ENCODE data around the gene ABHD3.

Gene ABHD3

GRCh38 chr18:21605213-21605612 lies 99.4 kb downstream of the ABHD3 start:
- in situ Hi-C loops (cut with HindIII; ENCODE audit: low pct_unique_long_range_greater_than_20kb, low sequenced_read_pairs): no loop called here
- no peak for TF ChIP-seq JUND (IDR thresholded peaks at IDR 0.05; ENCODE audit: low read depth)
- no peak for DNase-seq (ENCODE audit: low read depth in 1 of 2, low spot score in 1 of 2)

GRCh38 chr18:21604671-21605070 lies 99.9 kb downstream of the ABHD3 start:
- no peak for TF ChIP-seq JUND (IDR thresholded peaks at IDR 0.05; ENCODE audit: low read depth)
- in situ Hi-C loops (cut with HindIII; ENCODE audit: low pct_unique_long_range_greater_than_20kb, low sequenced_read_pairs): no loop called here
- no peak for DNase-seq (ENCODE audit: low read depth in 1 of 2, low spot score in 1 of 2)

GRCh38 chr18:21602299-21602587 lies 102.3 kb downstream of the ABHD3 start:
- in situ Hi-C loops (cut with HindIII; ENCODE audit: low pct_unique_long_range_greater_than_20kb, low sequenced_read_pairs): no loop called here
- no peak for DNase-seq (ENCODE audit: low read depth in 1 of 2, low spot score in 1 of 2)
- TF ChIP-seq JUND (IDR thresholded peaks at IDR 0.05; ENCODE audit: low read depth): no peak

Data from T47D (cell line).